HepG2 (cell line): ENCODE measurements around the gene TMEM183A. TPM values are rescaled to one million over a fixed set of nuclear protein-coding genes. Genes with fewer than 3 reads are reported as not detected.

ENCODE experiments used
- ATAC-seq: fragments of 200-7000 bp; cut with Tn5 transposase; 3 replicates; pipeline ENCODE4 v1.9.1; 2020; ENCODE audit warnings: mild to moderate bottlenecking, moderate library complexity
- BruUV-seq: library from RNA; stranded (reverse); fragments of 400-500 nt; replicated peaks from 2 replicates; lab custom pipeline; 2021; lab: Mats Ljungman, UMichigan
- CTCF ChIA-PET: fragments of 300-600 bp; formaldehyde crosslinking; extraction: SDS; loops from one replicate; lab custom pipeline; 2021; ENCODE audit warnings: low total read pairs, inconsistent platforms, low intra/inter-chr PET ratio; lab: Yijun Ruan, JAX
- POLR2A ChIA-PET: fragments of 350-600 bp; sonication (Branson Sonifier 250); formaldehyde crosslinking; loops from one replicate; lab custom pipeline; 2020; ENCODE audit warnings: antibody characterized with exemption, inconsistent platforms; lab: Yijun Ruan, JAX
- DNase-seq: peaks from one replicate; pipeline ENCODE4 v3.0.0-alpha.2; 2015; ENCODE audit warnings: low spot score
- FAIRE-seq: peaks from 3 replicates; lab custom pipeline; 2011; peaks lifted over from hg19 to GRCh38; lab: Jason Lieb, UNC
- H2AFZ ChIP-seq: one replicate; pipeline ENCODE4 v1.6.1; 2011; ENCODE audit warnings: low read length, inconsistent platforms
- H3K27ac ChIP-seq: fragments of 300-600 bp; 3 replicates; pipeline ENCODE4 v1.8.0; 2011; ENCODE audit warnings: mixed run types, mild to moderate bottlenecking, mixed read lengths, low read length, inconsistent platforms; ENCODE audit not compliant: insufficient read depth; ENCODE audit errors: extremely low read length
- H3K27me3 ChIP-seq, 2 experiments: fragments of 200-600 bp in 1 of 2; 2 replicates in 1 of 2; 3 replicates in 1 of 2; pipeline versions ENCODE4 v1.6.0 to v1.8.0; 2011; ENCODE audit warnings: low read length in 2 of 2, mild to moderate bottlenecking in 2 of 2, moderate library complexity in 2 of 2, inconsistent platforms in 1 of 2; ENCODE audit not compliant: insufficient read depth in 2 of 2, control insufficient read depth in 1 of 2
- H3K36me3 ChIP-seq, 2 experiments: fragments of 200-600 bp in 1 of 2; replicated peaks in 1 of 2; 2 replicates in 1 of 2; 3 replicates in 1 of 2; pipeline versions ENCODE4 v1.5.1 to v1.8.0; 2011; ENCODE audit warnings: low read length in 2 of 2, inconsistent platforms in 1 of 2; ENCODE audit not compliant: insufficient read depth in 2 of 2, control insufficient read depth in 1 of 2
- H3K4me1 ChIP-seq: 2 replicates; pipeline ENCODE4 v1.5.1; 2012; ENCODE audit warnings: low read length, inconsistent platforms; ENCODE audit not compliant: insufficient read depth
- H3K4me2 ChIP-seq: 2 replicates; pipeline ENCODE4 v1.6.0; 2011; ENCODE audit warnings: low read depth, low read length, inconsistent platforms
- H3K4me3 ChIP-seq, 3 experiments: fragments of 200-600 bp in 1 of 3; sonication (generic), shearing (Covaris generic) in 1 of 3; replicated peaks in 1 of 3; 2 replicates each; pipeline ENCODE4 v1.5.1; 2011 to 2016; ENCODE audit warnings: low read length in 3 of 3, inconsistent platforms in 2 of 3, low read depth in 2 of 3, mild to moderate bottlenecking in 2 of 3, control low read depth in 1 of 3, mixed read lengths in 1 of 3; ENCODE audit not compliant: insufficient read depth in 1 of 3
- H3K79me2 ChIP-seq: one replicate; pipeline ENCODE4 v1.6.1; 2011; ENCODE audit warnings: low read length, inconsistent platforms; ENCODE audit not compliant: insufficient read depth
- H3K9ac ChIP-seq: 2 replicates; pipeline ENCODE4 v1.6.0; 2011; ENCODE audit warnings: mild to moderate bottlenecking, low read depth, low read length, inconsistent platforms; ENCODE audit not compliant: insufficient read depth
- H3K9me3 ChIP-seq: 2 replicates; pipeline ENCODE4 v1.5.1; 2012; ENCODE audit warnings: mild to moderate bottlenecking, low read length
- H4K20me1 ChIP-seq: 2 replicates; pipeline ENCODE4 v1.6.0; 2011; ENCODE audit warnings: inconsistent platforms, mild to moderate bottlenecking, low read length, moderate library complexity; ENCODE audit not compliant: insufficient read depth
- ATAD3A ChIP-seq: sonication (generic); formaldehyde crosslinking; IDR thresholded peaks from 2 replicates; pipeline ENCODE4 v1.4.0; 2020; ENCODE audit warnings: missing genetic modification reagents
- MIXL1 ChIP-seq: IDR thresholded peaks from 2 replicates; pipeline ENCODE4 v1.6.1; 2016
- PCBP1 ChIP-seq: fragments of 200-400 bp; formaldehyde crosslinking; IDR thresholded peaks from 2 replicates; pipeline ENCODE4 v1.6.1; 2017; ENCODE audit warnings: mild to moderate bottlenecking, low read depth, low read length, borderline replicate concordance
- REL ChIP-seq: sonication (generic); formaldehyde crosslinking; conservative IDR thresholded peaks from 2 replicates; pipeline ENCODE4 v1.8.0; 2022; ENCODE audit warnings: mild to moderate bottlenecking, missing genetic modification reagents, moderate library complexity
- SOX5 ChIP-seq: IDR thresholded peaks from 2 replicates; pipeline ENCODE4 v1.6.1; 2016; ENCODE audit warnings: borderline replicate concordance
- TARDBP ChIP-seq: sonication (generic); formaldehyde crosslinking; IDR thresholded peaks from 2 replicates; pipeline ENCODE4 v1.8.0; 2022; ENCODE audit warnings: mild to moderate bottlenecking, missing genetic modification reagents
- ZBTB37 ChIP-seq: sonication (generic); formaldehyde crosslinking; IDR thresholded peaks from 2 replicates; pipeline ENCODE4 v1.4.0; 2020; ENCODE audit warnings: mild to moderate bottlenecking, missing genetic modification reagents
- ZKSCAN8 ChIP-seq: IDR thresholded peaks from 2 replicates; pipeline ENCODE4 v1.6.1; 2016; ENCODE audit warnings: borderline replicate concordance, missing genetic modification reagents, missing compliant biosample characterization
- ZNF337 ChIP-seq: sonication (generic); formaldehyde crosslinking; IDR thresholded peaks from 2 replicates; pipeline ENCODE4 v1.5.1; 2020; ENCODE audit warnings: missing genetic modification reagents, low read depth, mild to moderate bottlenecking, borderline replicate concordance
- WGBS: methylation state at CpG from one replicate; pipeline ENCODE4 v1.1.6; 2017; ENCODE audit warnings: low lambda C conversion rate; 5-methylcytosine and 5-hydroxymethylcytosine counted together
- in situ Hi-C: cut with HindIII; loops from 2 replicates; pipeline ENCODE4 v1.10.0; 2017; ENCODE audit warnings: low pct_unique_long_range_greater_than_20kb; ENCODE audit not compliant: extremely low pct_ligation_motif_present
- intact Hi-C: fragments of 100-400 bp; cut with micrococcal nuclease; formaldehyde crosslinking; loops from one replicate; pipeline ENCODE4 v1.10.0; 2022; ENCODE audit not compliant: unreplicated experiment
- polyA plus RNA-seq, 8 experiments: library from polyadenylated mRNA; depleted of rRNA in 3 of 8; stranded (reverse) in 7 of 8; unstranded in 1 of 8; fragments of >200 nt; fragmentation: Illumina TruSeq in 4 of 8; extraction: Trizol in 4 of 8; gene quantifications; 2 replicates each; pipeline versions ENCODE4 v1.2.1 to v1.2.3, GENCODE V29; 2011 to 2016; ENCODE audit warnings: low read depth in 4 of 8, missing spikeins in 1 of 8, mixed read lengths in 1 of 8; ENCODE audit not compliant: insufficient read depth in 1 of 8
- total RNA-seq, 5 experiments: library from RNA; depleted of rRNA; stranded (reverse); fragments of >200 nt; fragmentation: Illumina TruSeq; extraction: Trizol; gene quantifications; 2 replicates each; pipeline ENCODE4 v1.2.3, GENCODE V29; 2016; ENCODE audit warnings: low read depth in 1 of 5

Gene TMEM183A
- total and polyA plus RNA-seq, 2 of the 13 experiments (the other 11 are each of a cell fraction or from before 2014, with no cell fraction given): 59.7 to 82.0 TPM

GRCh38 chr1:203041351-203041932 is 34.3 kb downstream of the TMEM183A start:
- no peak overlapping the region for H3K4me3 ChIP-seq
- H3K9me3 ChIP-seq: no peaks in the 10 kb centered on the region
- no peak for FAIRE-seq
- peaks cover 0 to 12% of the 10 kb centered on the region in 2 experiments; a peak in 2 of 5 replicates for H3K27me3 ChIP-seq
- intact Hi-C loops (no loop called here), in situ Hi-C loops (no loop called here)
- no peak overlapping the region for H3K27ac ChIP-seq
- H3K79me2 ChIP-seq: no peaks in the 10 kb centered on the region
- no peak overlapping the region for H3K9ac ChIP-seq
- no peaks in the 10 kb centered on the region for H3K4me1 ChIP-seq
- no TSS peak for BruUV-seq
- no peaks in the 10 kb centered on the region for H3K36me3 ChIP-seq
- DNase-seq: no peak
- ChIA-PET POLR2A (no interaction called here), CTCF (no interaction called here)
- ATAC-seq: no peak
- peaks cover 2% of the 10 kb centered on the region; the same call in 1 of the 2 replicates for H4K20me1 ChIP-seq
- no peak for TF ChIP-seq ATAD3A
- TF ChIP-seq ZNF337: no peak
- TF ChIP-seq TARDBP: no peak
- no peak for TF ChIP-seq PCBP1
- no peak for TF ChIP-seq ZBTB37
- TF ChIP-seq MIXL1 (CRISPR knock-in tag): no peak
- no peak for TF ChIP-seq ZKSCAN8
- TF ChIP-seq SOX5: no peak
- TF ChIP-seq REL (CRISPR knock-in tag): no peak
- TF ChIP-seq, all 625 proteins: peak for 0
- Histone ChIP-seq H3K4me2 (no peak overlapping the region), H2AFZ (no peak overlapping the region)
- 27% methylated on average over 3 of the region's 3 CpGs for WGBS
